Kidney (tissue), 14 donors: ENCODE data around the gene MAPRE3. TPM values are rescaled to one million over a fixed set of nuclear protein-coding genes. Genes with fewer than 3 reads are reported as not detected.

ENCODE experiments used
- DNase-seq, 5 donors: peaks; one replicate each; pipeline ENCODE4 v3.0.0-alpha.2; 2013 to 2020
- FAIRE-seq: peaks from 2 replicates; lab custom pipeline; 2012; peaks lifted over from hg19 to GRCh38; lab: Jason Lieb, UNC
- H3K27ac ChIP-seq, 2 donors: one replicate each; pipeline ENCODE4 v1.7.0; 2013; ENCODE audit warnings: low read depth in 2 of 2, low read length in 2 of 2, inconsistent platforms in 1 of 2
- H3K27me3 ChIP-seq: one replicate; pipeline ENCODE4 v1.7.1; 2013; ENCODE audit warnings: low read length, inconsistent platforms; ENCODE audit not compliant: control insufficient read depth, insufficient read depth
- H3K36me3 ChIP-seq, 3 donors: one replicate each; pipeline versions ENCODE4 v1.7.0 to v1.7.1; 2013; ENCODE audit warnings: low read length in 3 of 3, control low read depth in 1 of 3, inconsistent platforms in 1 of 3; ENCODE audit not compliant: insufficient read depth in 3 of 3, control insufficient read depth in 2 of 3
- H3K4me1 ChIP-seq, 3 donors: one replicate each; pipeline versions ENCODE4 v1.7.0 to v1.7.1; 2013; ENCODE audit warnings: low read length in 3 of 3, inconsistent platforms in 1 of 3, low read depth in 1 of 3; ENCODE audit not compliant: control insufficient read depth in 2 of 3, insufficient read depth in 2 of 3
- H3K4me3 ChIP-seq, 3 donors: one replicate each; pipeline versions ENCODE4 v1.7.0 to v1.8.1; 2013; ENCODE audit warnings: low read length in 3 of 3, control low read depth in 1 of 3, inconsistent platforms in 1 of 3
- H3K9ac ChIP-seq, 3 donors: one replicate each; pipeline versions ENCODE4 v1.7.0 to v1.7.1; 2013; ENCODE audit warnings: low read length in 3 of 3, control low read depth in 1 of 3, inconsistent platforms in 1 of 3
- H3K9me3 ChIP-seq, 3 donors: one replicate each; pipeline versions ENCODE4 v1.7.0 to v1.7.1; 2013; ENCODE audit warnings: low read length in 3 of 3, control low read depth in 1 of 3, inconsistent platforms in 1 of 3; ENCODE audit not compliant: control insufficient read depth in 2 of 3, insufficient read depth in 1 of 3
- intact Hi-C: fragments of 100-400 bp; cut with DNase I; formaldehyde crosslinking; loops from one replicate; pipeline ENCODE4 v1.11.1; 2022
- polyA plus RNA-seq: library from polyadenylated mRNA; stranded (reverse); fragments of 350-450 nt; fragmentation: Illumina TruSeq; extraction: RNeasy Lipid Tissue Mini Kit (QIAGEN cat#74804); gene quantifications from one replicate; pipeline ENCODE4 v1.2.3, GENCODE V29; 2014; ENCODE audit warnings: low read depth, low replicate concordance; ENCODE audit not compliant: insufficient read depth
- total RNA-seq: library from RNA; stranded (reverse); fragmentation: NEBNext Ultra II Directional; extraction: Animal tissue kit (Norgen Biotek cat#: 25700); gene quantifications from one replicate; pipeline ENCODE4 v1.2.1, GENCODE V29; 2021
- TF ChIP-seq, protein P1 (sequence below): IDR thresholded peaks from 3 replicates; pipeline ENCODE4 v1.5.1; 2012; ENCODE audit warnings: mild to moderate bottlenecking, moderate library complexity, borderline replicate concordance; ENCODE audit not compliant: insufficient read depth; ENCODE audit errors: extremely low read depth
- donor health status: control.
- donor health status: control.
- donor health status: control.
- donor health status: control.
- donor health status: control.
- donor health status: DM: yes; HTN: yes; CAD: no.
- donor health status: Normal renal cell carcinoma (clear cell type).

The MAPRE3 gene
- total and polyA plus RNA-seq, 2 donors from 2014 or later, result 17.9 to 49.6 TPM

DNA sequence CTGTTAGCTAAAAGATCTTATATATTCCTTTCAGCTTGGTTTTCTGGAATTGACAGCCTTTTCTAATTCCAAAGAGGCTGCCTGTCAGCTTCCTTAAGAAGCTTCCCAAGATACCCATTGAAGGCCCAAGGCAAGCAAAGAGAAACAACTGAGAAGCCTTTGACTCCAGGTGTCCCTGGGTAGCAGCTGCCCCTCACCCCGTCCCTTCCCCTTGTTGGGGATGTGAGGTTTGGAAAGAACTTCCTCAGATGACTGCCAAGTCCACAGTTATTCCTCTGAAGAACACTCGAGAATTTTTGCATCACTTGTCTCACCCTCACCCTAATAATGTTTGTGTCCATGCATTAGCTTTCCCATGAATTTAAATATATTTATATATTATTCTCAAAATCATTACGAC is 13.3 kb downstream of the MAPRE3 start:
- Histone ChIP-seq H3K36me3 (no peaks in the 10 kb centered on the region), H3K4me1 (peaks cover 0 to 16% (median 12%) of the 10 kb centered on the region in 3 donors), H3K27me3 (no peaks in the 10 kb centered on the region), H3K9ac (no peak overlapping the region), H3K27ac (no peak overlapping the region), H3K4me3 (no peak overlapping the region), H3K9me3 (no peaks in the 10 kb centered on the region)
- no peak for DNase-seq
- no peak for FAIRE-seq
- TF ChIP-seq, protein P1, sequence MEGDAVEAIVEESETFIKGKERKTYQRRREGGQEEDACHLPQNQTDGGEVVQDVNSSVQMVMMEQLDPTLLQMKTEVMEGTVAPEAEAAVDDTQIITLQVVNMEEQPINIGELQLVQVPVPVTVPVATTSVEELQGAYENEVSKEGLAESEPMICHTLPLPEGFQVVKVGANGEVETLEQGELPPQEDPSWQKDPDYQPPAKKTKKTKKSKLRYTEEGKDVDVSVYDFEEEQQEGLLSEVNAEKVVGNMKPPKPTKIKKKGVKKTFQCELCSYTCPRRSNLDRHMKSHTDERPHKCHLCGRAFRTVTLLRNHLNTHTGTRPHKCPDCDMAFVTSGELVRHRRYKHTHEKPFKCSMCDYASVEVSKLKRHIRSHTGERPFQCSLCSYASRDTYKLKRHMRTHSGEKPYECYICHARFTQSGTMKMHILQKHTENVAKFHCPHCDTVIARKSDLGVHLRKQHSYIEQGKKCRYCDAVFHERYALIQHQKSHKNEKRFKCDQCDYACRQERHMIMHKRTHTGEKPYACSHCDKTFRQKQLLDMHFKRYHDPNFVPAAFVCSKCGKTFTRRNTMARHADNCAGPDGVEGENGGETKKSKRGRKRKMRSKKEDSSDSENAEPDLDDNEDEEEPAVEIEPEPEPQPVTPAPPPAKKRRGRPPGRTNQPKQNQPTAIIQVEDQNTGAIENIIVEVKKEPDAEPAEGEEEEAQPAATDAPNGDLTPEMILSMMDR, result no peak
- intact Hi-C loops, result no loop called here

DNA sequence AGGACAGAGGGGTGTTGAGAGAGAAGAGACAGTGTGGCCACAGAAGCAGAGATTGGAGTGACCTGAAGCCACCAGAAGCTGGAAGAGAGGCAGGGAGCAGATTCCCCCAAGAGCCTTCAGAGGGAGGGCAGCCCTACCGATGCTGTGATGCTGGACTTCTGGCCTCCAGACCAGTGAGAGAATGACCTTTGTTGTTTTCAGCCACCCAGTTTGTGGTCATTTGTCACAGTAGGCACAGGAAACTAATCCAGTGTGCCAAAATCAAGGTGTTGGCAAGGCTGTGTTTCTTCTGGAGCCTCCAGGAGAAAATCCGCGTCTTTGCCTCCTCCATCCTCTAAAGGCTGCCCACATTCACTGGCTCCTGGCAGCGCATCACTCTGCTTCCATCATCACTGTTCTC is 15.4 kb downstream of the MAPRE3 start:
- Histone ChIP-seq H3K36me3 (no peaks in the 10 kb centered on the region), H3K27ac (no peak overlapping the region), H3K9me3 (no peaks in the 10 kb centered on the region), H3K4me3 (no peak overlapping the region), H3K4me1 (peaks cover 0 to 12% (median 9%) of the 10 kb centered on the region in 3 donors), H3K27me3 (no peaks in the 10 kb centered on the region), H3K9ac (no peak overlapping the region)
- no peak for FAIRE-seq
- TF ChIP-seq, protein P1, result no peak
- no peak for DNase-seq
- intact Hi-C loops, result no loop called here

DNA sequence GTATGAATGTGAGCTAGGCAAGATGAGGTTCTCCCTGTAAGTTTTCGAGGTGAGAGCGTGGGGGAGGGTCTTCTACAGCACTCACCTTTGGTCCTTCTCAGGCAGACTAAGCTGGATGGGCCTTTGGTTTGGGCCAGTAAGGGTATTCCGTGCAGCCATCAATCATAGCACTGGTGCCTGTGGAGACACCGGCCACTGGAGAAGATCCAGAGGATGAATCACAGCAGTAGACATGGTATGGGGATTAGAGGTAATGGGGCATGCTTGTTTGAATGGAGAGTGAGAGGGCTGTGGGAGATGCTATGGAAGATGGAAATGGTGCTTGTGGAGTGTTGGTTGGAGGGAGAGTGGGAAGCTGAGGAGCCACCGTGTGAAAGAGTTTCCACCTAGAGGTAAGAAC is 16.1 kb downstream of the MAPRE3 start:
- H3K9ac ChIP-seq, result no peak overlapping the region
- intact Hi-C loops, result no loop called here

More for the DNA sequence above, 16.1 kb downstream of the MAPRE3 start:
- FAIRE-seq, result no peak
- Histone ChIP-seq H3K27ac (no peak overlapping the region), H3K4me1 (peaks cover 0 to 12% (median 12%) of the 10 kb centered on the region in 3 donors), H3K4me3 (no peak overlapping the region), H3K36me3 (no peaks in the 10 kb centered on the region), H3K27me3 (no peaks in the 10 kb centered on the region), H3K9me3 (no peaks in the 10 kb centered on the region)
- DNase-seq, result no peak
- TF ChIP-seq, protein P1, result no peak
